ENCODE measurements around the gene KRT5. TPM values are rescaled to one million over a fixed set of nuclear protein-coding genes. Genes with fewer than 3 reads are reported as not detected.

The KRT5 gene
- total RNA-seq, 1 experiment from 2014 or later = 3,552 TPM

DNA sequence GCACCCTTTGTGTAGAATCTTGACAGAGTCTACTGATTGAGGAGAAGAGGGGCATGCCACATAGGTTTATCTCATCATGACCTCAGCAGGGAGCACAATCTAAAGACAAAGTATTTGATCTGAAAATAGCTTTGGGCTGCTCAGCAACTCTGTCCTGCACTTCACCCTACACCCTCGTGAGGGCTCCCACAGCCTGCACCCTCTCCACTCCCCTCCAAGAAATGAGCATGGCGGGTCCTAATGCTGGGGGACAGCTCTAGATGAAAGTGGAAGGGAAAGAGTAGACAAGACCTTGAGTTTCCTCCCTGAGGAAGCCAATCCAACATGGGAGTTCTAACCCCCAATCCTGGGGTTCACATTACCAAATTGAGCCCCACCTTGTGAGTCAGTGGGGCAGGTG, 10.7 kb upstream of the KRT5 start:
- POLR2A ChIA-PET = no interaction called here

DNA sequence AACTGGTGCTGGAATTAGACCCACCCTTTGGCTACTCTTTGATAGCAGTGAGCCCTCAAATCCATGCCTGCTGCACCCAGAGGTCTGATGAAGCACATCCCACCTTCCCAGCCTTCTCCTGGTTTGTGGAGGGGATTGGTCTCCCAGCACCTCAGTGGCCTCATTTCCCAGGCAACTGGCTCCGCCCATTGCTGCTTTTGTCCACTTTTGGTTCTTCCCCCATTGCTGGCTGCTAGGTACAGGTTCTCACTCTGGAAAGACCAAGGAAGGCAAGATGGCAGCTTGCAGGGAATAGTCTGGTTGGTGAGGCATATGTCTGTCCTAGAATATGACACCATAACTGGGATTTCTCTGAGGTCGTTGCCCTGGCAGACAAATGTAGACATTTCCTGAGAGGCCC, 10.2 kb upstream of the KRT5 start:
- intact Hi-C loops (cut with micrococcal nuclease) = no loop called here
- no peak for DNase-seq (ENCODE audit: unreplicated experiment)
- no peaks in the 10 kb centered on the region for H3K9me3 Mint-ChIP-seq (ENCODE audit: unreplicated experiment)
- no TSS peak for BruUV-seq (replicated peaks)
- no peak overlapping the region for H3K27ac Mint-ChIP-seq (ENCODE audit: low read depth, unreplicated experiment)
- H3K4me3 Mint-ChIP-seq (ENCODE audit: unreplicated experiment) = no peak overlapping the region
- H3K36me3 Mint-ChIP-seq (ENCODE audit: insufficient read depth, unreplicated experiment) = no peaks in the 10 kb centered on the region
- ChIA-PET POLR2A (interaction anchor here (1.0 kb wide), 1 partner anchor 17 kb away, joined by 3 read pairs; no protein-coding TSS in a partner anchor), CTCF (no interaction called here)
- TF ChIP-seq, protein P1, sequence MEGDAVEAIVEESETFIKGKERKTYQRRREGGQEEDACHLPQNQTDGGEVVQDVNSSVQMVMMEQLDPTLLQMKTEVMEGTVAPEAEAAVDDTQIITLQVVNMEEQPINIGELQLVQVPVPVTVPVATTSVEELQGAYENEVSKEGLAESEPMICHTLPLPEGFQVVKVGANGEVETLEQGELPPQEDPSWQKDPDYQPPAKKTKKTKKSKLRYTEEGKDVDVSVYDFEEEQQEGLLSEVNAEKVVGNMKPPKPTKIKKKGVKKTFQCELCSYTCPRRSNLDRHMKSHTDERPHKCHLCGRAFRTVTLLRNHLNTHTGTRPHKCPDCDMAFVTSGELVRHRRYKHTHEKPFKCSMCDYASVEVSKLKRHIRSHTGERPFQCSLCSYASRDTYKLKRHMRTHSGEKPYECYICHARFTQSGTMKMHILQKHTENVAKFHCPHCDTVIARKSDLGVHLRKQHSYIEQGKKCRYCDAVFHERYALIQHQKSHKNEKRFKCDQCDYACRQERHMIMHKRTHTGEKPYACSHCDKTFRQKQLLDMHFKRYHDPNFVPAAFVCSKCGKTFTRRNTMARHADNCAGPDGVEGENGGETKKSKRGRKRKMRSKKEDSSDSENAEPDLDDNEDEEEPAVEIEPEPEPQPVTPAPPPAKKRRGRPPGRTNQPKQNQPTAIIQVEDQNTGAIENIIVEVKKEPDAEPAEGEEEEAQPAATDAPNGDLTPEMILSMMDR (IDR thresholded peaks at IDR 0.05; ENCODE audit: unreplicated experiment) = no peak
- peaks cover 5% of the 10 kb centered on the region for H3K4me1 Mint-ChIP-seq (ENCODE audit: insufficient read depth, unreplicated experiment)
- H3K27me3 Mint-ChIP-seq (ENCODE audit: insufficient read depth, unreplicated experiment) = no peaks in the 10 kb centered on the region

More for the DNA sequence above, 10.7 kb upstream of the KRT5 start:
- DNase-seq (ENCODE audit: unreplicated experiment) = no peak
- H3K36me3 Mint-ChIP-seq (ENCODE audit: insufficient read depth, unreplicated experiment) = no peaks in the 10 kb centered on the region
- H3K9me3 Mint-ChIP-seq (ENCODE audit: unreplicated experiment) = no peaks in the 10 kb centered on the region
- no peak overlapping the region for H3K4me3 Mint-ChIP-seq (ENCODE audit: unreplicated experiment)
- H3K27ac Mint-ChIP-seq (ENCODE audit: low read depth, unreplicated experiment) = no peak overlapping the region
- no peaks in the 10 kb centered on the region for H3K27me3 Mint-ChIP-seq (ENCODE audit: insufficient read depth, unreplicated experiment)
- CTCF ChIA-PET = interaction anchor here (1.0 to 1.1 kb wide), 2 partner anchors 10 to 35 kb away, joined by 3 read pairs; no protein-coding TSS in a partner anchor
- no TSS peak for BruUV-seq (replicated peaks)
- intact Hi-C loops (cut with micrococcal nuclease) = no loop called here
- no peaks in the 10 kb centered on the region for H3K4me1 Mint-ChIP-seq (ENCODE audit: insufficient read depth, unreplicated experiment)
- TF ChIP-seq, protein P1 (IDR thresholded peaks at IDR 0.05; ENCODE audit: unreplicated experiment) = no peak

DNA sequence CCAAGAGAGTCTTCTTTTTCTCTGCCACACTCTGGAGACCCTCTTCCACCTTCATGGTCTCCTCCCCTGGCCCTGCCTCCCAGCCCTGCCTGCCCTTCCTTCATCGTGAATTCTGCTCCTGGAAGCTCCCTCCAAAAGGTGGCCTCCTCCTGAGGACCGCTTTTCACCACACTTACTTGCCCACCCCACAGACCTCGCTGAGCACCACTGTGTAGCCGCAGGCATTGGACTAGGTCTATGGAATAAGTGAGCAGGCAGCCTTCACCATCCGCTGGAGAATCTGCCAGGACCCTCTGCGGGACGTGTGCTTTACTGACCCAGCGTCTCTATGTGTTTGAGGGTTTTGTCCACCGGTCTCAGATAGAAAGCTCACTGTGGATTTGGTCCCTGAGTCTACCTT, 9.7 kb upstream of the KRT5 start:
- TF ChIP-seq, protein P1 (IDR thresholded peaks at IDR 0.05; ENCODE audit: unreplicated experiment) = no peak
- no peak overlapping the region for H3K27ac Mint-ChIP-seq (ENCODE audit: low read depth, unreplicated experiment)
- CTCF ChIA-PET = interaction anchor here (1.3 kb wide), 1 partner anchor 336 kb away, joined by 5 read pairs; no protein-coding TSS in a partner anchor
- no peaks in the 10 kb centered on the region for H3K27me3 Mint-ChIP-seq (ENCODE audit: insufficient read depth, unreplicated experiment)
- peaks cover 11% of the 10 kb centered on the region for H3K4me1 Mint-ChIP-seq (ENCODE audit: insufficient read depth, unreplicated experiment)
- no peaks in the 10 kb centered on the region for H3K36me3 Mint-ChIP-seq (ENCODE audit: insufficient read depth, unreplicated experiment)
- H3K9me3 Mint-ChIP-seq (ENCODE audit: unreplicated experiment) = no peaks in the 10 kb centered on the region
- intact Hi-C loops (cut with micrococcal nuclease) = no loop called here
- BruUV-seq (replicated peaks) = no TSS peak
- POLR2A ChIA-PET = interaction anchor here (1.0 kb wide), 1 partner anchor 16 kb away, joined by 3 read pairs; no protein-coding TSS in a partner anchor
- no peak for DNase-seq (ENCODE audit: unreplicated experiment)
- H3K4me3 Mint-ChIP-seq (ENCODE audit: unreplicated experiment) = no peak overlapping the region

DNA sequence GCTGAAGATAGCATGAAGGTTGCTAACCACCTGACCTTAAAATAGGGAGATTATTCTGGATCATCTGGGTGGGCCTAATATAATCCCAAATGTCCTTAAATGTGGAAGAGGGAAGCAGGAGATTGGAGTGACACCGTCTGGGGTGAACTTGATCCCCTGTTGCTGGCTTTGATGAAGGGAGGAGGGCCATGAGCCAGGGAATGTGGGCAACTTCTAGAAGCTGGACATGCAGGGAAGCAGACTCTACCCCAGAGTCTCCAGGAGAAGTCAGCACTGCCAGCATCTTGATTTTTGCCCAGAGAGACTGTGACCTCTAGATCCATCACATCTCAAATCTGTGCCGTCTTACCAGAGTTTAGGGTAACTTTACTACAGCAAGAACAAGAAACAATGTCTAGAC, 9.2 kb upstream of the KRT5 start:
- Mint-ChIP-seq H3K9me3 (ENCODE audit: unreplicated experiment) (no peaks in the 10 kb centered on the region), H3K27me3 (ENCODE audit: insufficient read depth, unreplicated experiment) (no peaks in the 10 kb centered on the region), H3K4me3 (ENCODE audit: unreplicated experiment) (no peak overlapping the region), H3K27ac (ENCODE audit: low read depth, unreplicated experiment) (no peak overlapping the region), H3K4me1 (ENCODE audit: insufficient read depth, unreplicated experiment) (peaks cover 13% of the 10 kb centered on the region), H3K36me3 (ENCODE audit: insufficient read depth, unreplicated experiment) (no peaks in the 10 kb centered on the region)
- ChIA-PET POLR2A (interaction anchor here (1.0 kb wide), 1 partner anchor 16 kb away, joined by 3 read pairs; no protein-coding TSS in a partner anchor), CTCF (interaction anchor here (1.3 kb wide), 1 partner anchor 336 kb away, joined by 5 read pairs; no protein-coding TSS in a partner anchor)
- BruUV-seq (replicated peaks) = no TSS peak
- DNase-seq (ENCODE audit: unreplicated experiment) = no peak
- TF ChIP-seq, protein P1 (IDR thresholded peaks at IDR 0.05; ENCODE audit: unreplicated experiment) = no peak
- intact Hi-C loops (cut with micrococcal nuclease) = no loop called here

All from MCF 10A (cell line).